T-helper 1 cell treated with Interleukin-12 subunit alpha and Interleukin-12 subunit beta and Interleukin-4 antibody, amounts not matched to agents 30 ng/mL and 1 ng/mL, for 36 hours (primary cell): ENCODE data around the gene CHN1. TPM values are rescaled to one million over a fixed set of nuclear protein-coding genes. Genes with fewer than 3 reads are reported as not detected.

Experiments used
- intact Hi-C: fragments of 100-400 bp; cut with micrococcal nuclease; formaldehyde crosslinking; loops from one replicate; pipeline ENCODE4 v1.15.1; 2024
- total RNA-seq: library from RNA; stranded (reverse); gene quantifications from 2 replicates; pipeline ENCODE4 v1.2.3, GENCODE V29; 2022

Gene CHN1
- total RNA-seq, 1 donor from 2014 or later = 1.8 TPM

- intact Hi-C loops = loop anchor here (2.0 kb wide), 1 partner anchor 40 kb away; no protein-coding TSS in a partner anchor
Observed at GRCh38 chr2:174789001-174789400, 216.2 kb downstream of the CHN1 start.

GRCh38 chr2:174788291-174788929 lies 216.8 kb downstream of the CHN1 start:
- intact Hi-C loops = loop anchor here (1.0 to 2.0 kb wide), 2 partner anchors 10 to 40 kb away; no protein-coding TSS in a partner anchor

GRCh38 chr2:174787487-174788205 lies 217.5 kb downstream of the CHN1 start:
- intact Hi-C loops = loop anchor here (1.0 to 2.0 kb wide), 2 partner anchors 9 to 39 kb away; no protein-coding TSS in a partner anchor

- intact Hi-C loops = no loop called here
Observed at GRCh38 chr2:174786066-174786725, 219.0 kb downstream of the CHN1 start.

GRCh38 chr2:174785481-174785880 lies 219.7 kb downstream of the CHN1 start:
- intact Hi-C loops = no loop called here

- intact Hi-C loops = no loop called here
Observed at GRCh38 chr2:174784909-174785308, 220.3 kb downstream of the CHN1 start.

GRCh38 chr2:174784316-174784715 lies 220.9 kb downstream of the CHN1 start:
- intact Hi-C loops = no loop called here

- intact Hi-C loops = no loop called here
Observed at GRCh38 chr2:174781996-174782395, 223.2 kb downstream of the CHN1 start.

- intact Hi-C loops = no loop called here
Observed at GRCh38 chr2:174781298-174781697, 223.9 kb downstream of the CHN1 start.

GRCh38 chr2:174780856-174781255 lies 224.3 kb downstream of the CHN1 start:
- intact Hi-C loops = no loop called here

GRCh38 chr2:174780191-174780840 lies 224.9 kb downstream of the CHN1 start:
- intact Hi-C loops = no loop called here

GRCh38 chr2:174779361-174779928 lies 225.7 kb downstream of the CHN1 start:
- intact Hi-C loops = loop anchor here (2.0 to 5.0 kb wide), 4 partner anchors 79 to 401 kb away; partner anchors contain the start of gene ATP5MC3

GRCh38 chr2:174778085-174778981 lies 226.8 kb downstream of the CHN1 start:
- intact Hi-C loops = loop anchor here (1.0 to 5.0 kb wide), 9 partner anchors 10 to 402 kb away; partner anchors contain the start of genes ATF2 and ATP5MC3

GRCh38 chr2:174777347-174778084 lies 227.7 kb downstream of the CHN1 start:
- intact Hi-C loops = loop anchor here (1.0 to 5.0 kb wide), 9 partner anchors 11 to 403 kb away; partner anchors contain the start of genes ATF2 and ATP5MC3

- intact Hi-C loops = loop anchor here (5.0 kb wide), 2 partner anchors 169 to 284 kb away; no protein-coding TSS in a partner anchor
Observed at GRCh38 chr2:174776675-174777074, 228.5 kb downstream of the CHN1 start.

- intact Hi-C loops = loop anchor here (5.0 kb wide), 2 partner anchors 169 to 284 kb away; no protein-coding TSS in a partner anchor
Observed at GRCh38 chr2:174776223-174776622, 229.0 kb downstream of the CHN1 start.

GRCh38 chr2:174775571-174775980 lies 229.6 kb downstream of the CHN1 start:
- intact Hi-C loops = loop anchor here (5.0 kb wide), 2 partner anchors 168 to 283 kb away; no protein-coding TSS in a partner anchor

GRCh38 chr2:174774886-174775285 lies 230.3 kb downstream of the CHN1 start:
- intact Hi-C loops = loop anchor here (5.0 kb wide), 2 partner anchors 168 to 283 kb away; no protein-coding TSS in a partner anchor

GRCh38 chr2:174773215-174773614 lies 232.0 kb downstream of the CHN1 start:
- intact Hi-C loops = no loop called here
